CD8-positive, alpha-beta memory T cell (primary cell): ENCODE results near the gene CEP43. TPM values are rescaled to one million over a fixed set of nuclear protein-coding genes. Genes with fewer than 3 reads are reported as not detected.

Experiments
- CTCF ChIA-PET: fragments of 350-600 bp; sonication (Branson Sonifier 250); formaldehyde crosslinking; loops from one replicate; lab custom pipeline; 2021; ENCODE audit warnings: antibody characterized with exemption; lab: Charles Lee
- POLR2A ChIA-PET: fragments of 350-600 bp; sonication (Branson Sonifier 250); formaldehyde crosslinking; loops from one replicate; lab custom pipeline; 2021; ENCODE audit warnings: antibody characterized with exemption; lab: Charles Lee
- DNase-seq, 5 donors: peaks; one replicate each; pipeline versions ENCODE4 v3.0.0 to v3.0.0-alpha.2; 2020 to 2022; ENCODE audit warnings: mixed read lengths in 1 of 5
- H3K27ac ChIP-seq: one replicate; pipeline ENCODE4 v1.7.0; 2013; ENCODE audit warnings: low read depth, mild to moderate bottlenecking, low read length, moderate library complexity
- H3K27me3 ChIP-seq: 2 replicates; pipeline ENCODE4 v1.7.0; 2013; ENCODE audit warnings: low read length, mild to moderate bottlenecking; ENCODE audit not compliant: insufficient read depth, poor library complexity, severe bottlenecking
- H3K36me3 ChIP-seq: 2 replicates; pipeline ENCODE4 v1.7.0; 2013; ENCODE audit warnings: mild to moderate bottlenecking, low read length, moderate library complexity; ENCODE audit not compliant: insufficient read depth
- H3K4me1 ChIP-seq: 2 replicates; pipeline ENCODE4 v1.7.0; 2013; ENCODE audit warnings: mild to moderate bottlenecking, low read length, moderate library complexity; ENCODE audit not compliant: insufficient read depth
- H3K4me3 ChIP-seq: 2 replicates; pipeline ENCODE4 v1.7.0; 2013; ENCODE audit warnings: mild to moderate bottlenecking, low read length
- H3K9me3 ChIP-seq: 2 replicates; pipeline ENCODE4 v1.7.0; 2013; ENCODE audit warnings: mild to moderate bottlenecking, low read length
- H3K27ac Mint-ChIP-seq, 8 donors: one replicate each; pipeline ENCODE4 v1.8.0; 2020 to 2021; ENCODE audit warnings: mixed read lengths in 8 of 8, mild to moderate bottlenecking in 6 of 8, inconsistent platforms in 3 of 8, moderate library complexity in 3 of 8
- H3K27me3 Mint-ChIP-seq, 2 donors: one replicate each; pipeline ENCODE4 v1.8.0; 2020 to 2021; ENCODE audit warnings: mixed read lengths in 2 of 2, mild to moderate bottlenecking in 1 of 2, moderate library complexity in 1 of 2
- H3K36me3 Mint-ChIP-seq, 3 donors: one replicate each; pipeline ENCODE4 v1.8.0; 2020 to 2021; ENCODE audit warnings: mixed read lengths in 3 of 3, inconsistent platforms in 1 of 3, mild to moderate bottlenecking in 1 of 3
- H3K4me1 Mint-ChIP-seq, 3 donors: one replicate each; pipeline ENCODE4 v1.8.0; 2020 to 2021; ENCODE audit warnings: mixed read lengths in 3 of 3, inconsistent platforms in 1 of 3, mild to moderate bottlenecking in 1 of 3
- H3K4me3 Mint-ChIP-seq, 7 donors: one replicate each; pipeline ENCODE4 v1.8.0; 2020 to 2021; ENCODE audit warnings: mixed read lengths in 7 of 7, mild to moderate bottlenecking in 6 of 7, moderate library complexity in 4 of 7, inconsistent platforms in 2 of 7
- H3K9me3 Mint-ChIP-seq, 5 donors: one replicate each; pipeline ENCODE4 v1.8.0; 2020 to 2022; ENCODE audit warnings: mixed read lengths in 5 of 5, mild to moderate bottlenecking in 3 of 5, moderate library complexity in 2 of 5, inconsistent platforms in 1 of 5
- polyA plus RNA-seq: library from polyadenylated mRNA; unstranded; fragments of 300-500 nt; fragmentation: Illumina TruSeq; gene quantifications from one replicate; pipeline ENCODE4 v1.2.3, GENCODE V29; 2021
- total RNA-seq, 2 experiments: library from RNA; stranded (reverse); gene quantifications; one replicate each; pipeline ENCODE4 v1.2.3, GENCODE V29; 2021

Gene CEP43
- total and polyA plus RNA-seq, 3 experiments from 2014 or later, result 6.8 to 29.5 (median 26.4) TPM

DNA sequence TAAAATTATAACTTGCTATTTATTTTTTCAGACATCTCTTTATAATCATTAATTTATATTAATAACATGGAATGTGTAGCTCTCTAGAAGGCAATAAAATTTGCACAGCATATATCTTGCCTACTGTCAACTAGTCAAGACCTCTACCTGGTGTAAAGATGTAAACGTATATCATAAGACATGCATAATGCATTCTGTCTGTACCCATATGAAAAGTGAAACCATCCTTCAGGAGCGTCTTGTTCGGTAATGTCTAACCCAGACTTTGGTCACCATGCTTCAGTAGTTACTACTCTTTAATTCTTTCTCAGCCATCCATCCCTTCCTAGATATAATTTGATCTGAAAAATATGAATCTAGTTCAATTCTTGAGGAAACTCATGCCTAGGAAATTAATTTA lies 21.0 kb downstream of the CEP43 start:
- DNase-seq, result no peak
- H3K4me3 Mint-ChIP-seq, result peak overlapping the region in 4 of 7 donors; percentile 32 to 79 (median 61)
- no peaks in the 10 kb centered on the region for H3K4me1 ChIP-seq
- no peaks in the 10 kb centered on the region for H3K27me3 Mint-ChIP-seq
- H3K36me3 ChIP-seq, result no peaks in the 10 kb centered on the region
- POLR2A ChIA-PET, result no interaction called here
- no peak overlapping the region for H3K4me3 ChIP-seq
- H3K27me3 ChIP-seq, result no peaks in the 10 kb centered on the region
- CTCF ChIA-PET, result no interaction called here
- H3K9me3 ChIP-seq, result no peaks in the 10 kb centered on the region
- H3K27ac Mint-ChIP-seq, result peak overlapping the region in 3 of 8 donors; percentile 52 to 84 (median 80)
- no peaks in the 10 kb centered on the region for H3K9me3 Mint-ChIP-seq
- H3K4me1 Mint-ChIP-seq, result peaks cover 0 to 11% (median 9%) of the 10 kb centered on the region in 3 donors
- no peak overlapping the region for H3K27ac ChIP-seq
- H3K36me3 Mint-ChIP-seq, result peaks cover 4 to 43% (median 11%) of the 10 kb centered on the region in 3 donors

- Histone ChIP-seq H3K27ac (no peak overlapping the region), H3K36me3 (peaks cover 21% of the 10 kb centered on the region), H3K27me3 (no peaks in the 10 kb centered on the region), H3K9me3 (no peaks in the 10 kb centered on the region), H3K4me3 (no peak overlapping the region), H3K4me1 (no peaks in the 10 kb centered on the region)
- POLR2A ChIA-PET, result no interaction called here
- Mint-ChIP-seq H3K27me3 (no peaks in the 10 kb centered on the region), H3K4me1 (peaks cover 0 to 10% (median 5%) of the 10 kb centered on the region in 3 donors), H3K4me3 (no peak overlapping the region), H3K36me3 (peaks cover 9 to 67% (median 26%) of the 10 kb centered on the region in 3 donors), H3K9me3 (no peaks in the 10 kb centered on the region), H3K27ac (peak overlapping the region in 1 of 8 donors; percentile 83)
- DNase-seq, result no peak
- CTCF ChIA-PET, result no interaction called here
Measured at GRCh38 chr6:167027308-167027707, 28.1 kb downstream of the CEP43 start.

- Mint-ChIP-seq H3K9me3 (no peaks in the 10 kb centered on the region), H3K36me3 (peaks cover 9 to 68% (median 26%) of the 10 kb centered on the region in 3 donors), H3K4me1 (peaks cover 0 to 10% (median 5%) of the 10 kb centered on the region in 3 donors), H3K4me3 (no peak overlapping the region), H3K27me3 (no peaks in the 10 kb centered on the region), H3K27ac (peak overlapping the region in 2 of 8 donors; percentile 27 to 83)
- POLR2A ChIA-PET, result no interaction called here
- Histone ChIP-seq H3K4me3 (no peak overlapping the region), H3K4me1 (no peaks in the 10 kb centered on the region), H3K27me3 (no peaks in the 10 kb centered on the region), H3K9me3 (no peaks in the 10 kb centered on the region), H3K36me3 (peaks cover 21% of the 10 kb centered on the region), H3K27ac (no peak overlapping the region)
- CTCF ChIA-PET, result no interaction called here
- DNase-seq, result no peak
Measured at GRCh38 chr6:167027772-167028171, 28.6 kb downstream of the CEP43 start.

DNA sequence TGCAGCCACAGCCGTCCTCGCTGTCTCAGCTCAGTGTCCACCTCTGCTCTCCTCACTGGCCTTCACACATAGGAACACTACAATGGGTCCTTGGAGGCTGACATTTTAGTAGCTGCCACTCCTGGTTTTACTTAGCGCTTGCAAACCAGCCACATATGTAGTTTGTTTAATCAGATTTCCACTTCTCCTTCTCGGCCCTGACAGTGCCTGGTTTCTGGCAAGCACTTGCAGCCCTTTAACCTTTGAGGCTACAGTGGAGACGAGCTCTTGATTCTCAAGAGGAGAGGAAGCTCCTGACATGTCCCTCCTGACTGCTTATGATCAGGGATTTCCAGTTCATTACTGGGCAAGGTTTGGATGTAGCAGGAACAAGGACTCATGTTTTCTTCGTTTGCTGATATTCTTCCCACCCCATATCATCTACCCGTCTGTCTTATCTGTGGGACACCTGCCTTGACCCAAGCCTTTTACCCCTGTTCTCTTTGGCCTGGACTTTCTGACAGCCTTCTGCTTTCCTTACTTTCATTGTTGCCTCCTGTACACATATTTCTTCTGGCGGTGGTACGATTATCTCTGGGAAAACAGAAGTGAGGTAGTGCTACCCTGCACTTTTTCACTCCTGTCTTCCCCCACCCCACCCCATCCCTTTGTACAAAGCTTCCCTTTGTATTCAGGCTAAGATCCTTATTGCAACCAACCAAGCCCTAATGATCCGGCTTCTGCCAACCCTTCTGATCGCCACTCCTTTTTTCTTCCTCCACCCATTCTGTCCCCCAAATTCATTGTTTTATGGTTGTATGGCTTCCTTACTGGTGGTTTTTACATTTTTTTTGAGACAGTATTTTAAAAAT lies 31.2 kb downstream of the CEP43 start:
- POLR2A ChIA-PET, result no interaction called here
- Histone ChIP-seq H3K27ac (no peak overlapping the region), H3K4me3 (no peak overlapping the region), H3K9me3 (no peaks in the 10 kb centered on the region), H3K36me3 (peaks cover 29% of the 10 kb centered on the region), H3K4me1 (no peaks in the 10 kb centered on the region), H3K27me3 (no peaks in the 10 kb centered on the region)
- Mint-ChIP-seq H3K4me3 (no peak overlapping the region), H3K27ac (peak overlapping the region in 3 of 8 donors; percentile 2 to 63 (median 44)), H3K27me3 (no peaks in the 10 kb centered on the region), H3K9me3 (no peaks in the 10 kb centered on the region), H3K4me1 (peaks cover 0 to 10% (median 5%) of the 10 kb centered on the region in 3 donors), H3K36me3 (peaks cover 16 to 82% (median 29%) of the 10 kb centered on the region in 3 donors)
- CTCF ChIA-PET, result no interaction called here
- no peak for DNase-seq

DNA sequence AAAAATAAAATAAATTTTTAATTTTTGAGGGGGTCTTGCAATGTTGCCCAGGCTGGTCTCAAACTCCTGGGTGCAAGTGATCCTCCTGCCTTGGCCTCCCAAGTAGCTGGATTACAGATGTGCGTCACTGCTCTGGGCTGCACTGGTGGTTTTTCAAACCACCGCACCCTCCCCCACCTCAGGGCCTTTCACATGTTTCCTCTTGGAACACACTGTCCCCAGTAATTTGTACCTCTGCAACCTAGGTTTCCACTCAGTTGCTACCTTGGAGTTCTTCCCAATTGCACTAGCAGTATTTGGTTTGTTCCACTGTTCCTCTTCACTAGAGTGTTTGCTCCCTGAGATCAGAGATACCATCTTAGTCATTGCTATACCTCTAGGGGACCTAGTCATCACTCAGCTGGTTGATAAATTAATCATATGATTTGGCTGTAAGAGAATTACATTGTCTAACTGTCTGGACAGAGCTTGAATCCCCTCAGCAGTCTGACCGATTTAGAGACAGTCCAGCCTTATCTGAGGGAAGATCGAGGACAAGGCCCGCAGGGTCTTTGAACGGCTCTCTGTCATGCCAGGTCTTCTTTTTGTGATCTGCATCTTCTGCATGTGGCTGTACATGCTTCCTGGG lies 32.0 kb downstream of the CEP43 start:
- CTCF ChIA-PET, result no interaction called here
- Mint-ChIP-seq H3K9me3 (no peaks in the 10 kb centered on the region), H3K4me3 (no peak overlapping the region), H3K27ac (peak overlapping the region in 5 of 8 donors; percentile 26 to 83 (median 74)), H3K4me1 (peaks cover 0 to 10% (median 5%) of the 10 kb centered on the region in 3 donors), H3K36me3 (peaks cover 23 to 83% (median 35%) of the 10 kb centered on the region in 3 donors), H3K27me3 (no peaks in the 10 kb centered on the region)
- no peak for DNase-seq
- Histone ChIP-seq H3K27ac (no peak overlapping the region), H3K9me3 (no peaks in the 10 kb centered on the region), H3K27me3 (no peaks in the 10 kb centered on the region), H3K36me3 (peaks cover 29% of the 10 kb centered on the region), H3K4me3 (no peak overlapping the region), H3K4me1 (no peaks in the 10 kb centered on the region)
- POLR2A ChIA-PET, result interaction anchor here (0.6 kb wide), 1 partner anchor 54 kb away, joined by 9 read pairs; no protein-coding TSS in a partner anchor

DNA sequence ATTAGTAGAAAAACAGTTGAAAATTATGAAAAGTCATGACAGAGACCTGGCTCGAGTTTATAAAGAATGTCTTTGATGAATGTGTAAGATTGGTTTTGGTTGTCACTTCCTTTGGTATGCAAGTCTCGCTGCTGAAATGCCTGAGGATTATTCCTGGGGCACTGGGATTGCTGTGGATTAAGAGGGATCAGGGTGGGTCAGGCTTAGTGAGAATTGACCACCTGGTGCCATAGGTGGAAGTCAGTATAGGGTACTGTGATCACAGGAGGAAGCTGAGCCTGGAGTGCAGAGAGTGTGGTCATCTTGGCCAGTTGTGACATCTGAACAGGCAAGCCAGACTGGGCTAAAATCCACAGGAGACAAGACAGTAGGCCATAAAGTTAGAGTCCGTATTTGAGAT lies 34.9 kb downstream of the CEP43 start:
- no peak overlapping the region for H3K4me3 ChIP-seq
- no peaks in the 10 kb centered on the region for H3K27me3 Mint-ChIP-seq
- H3K27ac ChIP-seq, result no peak overlapping the region
- peaks cover 0 to 20% (median 5%) of the 10 kb centered on the region in 3 donors for H3K4me1 Mint-ChIP-seq
- peak overlapping the region in 1 of 8 donors; percentile 44 for H3K27ac Mint-ChIP-seq
- no peaks in the 10 kb centered on the region for H3K4me1 ChIP-seq
- no peaks in the 10 kb centered on the region for H3K27me3 ChIP-seq
- POLR2A ChIA-PET, result no interaction called here
- CTCF ChIA-PET, result no interaction called here
- peak overlapping the region in 1 of 7 donors; percentile 7 for H3K4me3 Mint-ChIP-seq
- no peaks in the 10 kb centered on the region for H3K9me3 Mint-ChIP-seq
- H3K36me3 ChIP-seq, result peaks cover 20% of the 10 kb centered on the region
- no peaks in the 10 kb centered on the region for H3K9me3 ChIP-seq
- H3K36me3 Mint-ChIP-seq, result peaks cover 21 to 78% (median 24%) of the 10 kb centered on the region in 3 donors
- no peak for DNase-seq

DNA sequence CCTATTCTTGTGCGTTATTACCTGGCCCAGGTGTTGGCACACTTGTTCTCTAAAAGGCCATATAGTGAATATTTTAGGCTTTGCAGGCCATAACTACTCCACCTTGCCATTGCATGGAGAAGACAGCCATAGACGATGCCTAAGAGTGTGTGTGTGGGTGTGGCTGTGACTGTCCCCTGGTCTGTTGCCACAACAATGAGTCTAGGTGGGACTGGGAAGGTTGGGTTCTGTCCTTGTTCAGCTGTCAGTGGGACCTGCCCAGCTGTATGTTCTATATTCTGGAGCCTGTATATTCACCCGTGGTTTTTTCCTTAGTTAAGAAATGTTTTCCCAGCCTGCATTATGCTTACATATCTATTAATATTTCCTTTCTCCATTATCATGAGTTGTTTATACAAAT lies 38.6 kb downstream of the CEP43 start:
- peaks cover 8% of the 10 kb centered on the region for H3K36me3 ChIP-seq
- Mint-ChIP-seq H3K36me3 (peaks cover 15 to 63% (median 18%) of the 10 kb centered on the region in 3 donors), H3K9me3 (no peaks in the 10 kb centered on the region), H3K4me3 (no peak overlapping the region), H3K27ac (peak overlapping the region in 7 of 8 donors; percentile 27 to 73 (median 57)), H3K4me1 (peaks cover 21 to 35% (median 29%) of the 10 kb centered on the region in 3 donors), H3K27me3 (no peaks in the 10 kb centered on the region)
- CTCF ChIA-PET, result no interaction called here
- DNase-seq, result no peak
- H3K27ac ChIP-seq, result no peak overlapping the region
- no peaks in the 10 kb centered on the region for H3K27me3 ChIP-seq
- H3K4me1 ChIP-seq, result peaks cover 22% of the 10 kb centered on the region
- no peaks in the 10 kb centered on the region for H3K9me3 ChIP-seq
- no peak overlapping the region for H3K4me3 ChIP-seq
- POLR2A ChIA-PET, result no interaction called here

GRCh38 chr6:167044696-167045095 lies 45.5 kb downstream of the CEP43 start:
- ChIA-PET POLR2A (no interaction called here), CTCF (interaction anchor here (0.6 kb wide), 1 partner anchor 9 kb away, joined by 4 read pairs; no protein-coding TSS in a partner anchor)
- Histone ChIP-seq H3K27ac (no peak overlapping the region), H3K27me3 (no peaks in the 10 kb centered on the region), H3K4me3 (no peak overlapping the region), H3K9me3 (no peaks in the 10 kb centered on the region), H3K4me1 (peaks cover 37% of the 10 kb centered on the region), H3K36me3 (no peaks in the 10 kb centered on the region)
- no peaks in the 10 kb centered on the region for H3K9me3 Mint-ChIP-seq
- H3K4me1 Mint-ChIP-seq, result peaks cover 47 to 59% (median 58%) of the 10 kb centered on the region in 3 donors
- no peak overlapping the region for H3K4me3 Mint-ChIP-seq
- peak overlapping the region in 3 of 8 donors; percentile 58 to 81 (median 76) for H3K27ac Mint-ChIP-seq
- no peak for DNase-seq
- H3K36me3 Mint-ChIP-seq, result peaks cover 0 to 16% (median 2%) of the 10 kb centered on the region in 3 donors
- no peaks in the 10 kb centered on the region for H3K27me3 Mint-ChIP-seq
